Smooth muscle cell (in vitro differentiated cells): ENCODE results near the gene UCP2. TPM values are rescaled to one million over a fixed set of nuclear protein-coding genes. Genes with fewer than 3 reads are reported as not detected.

Experiments used
- DNase-seq: peaks from one replicate; lab custom pipeline; 2025; ENCODE audit not compliant: unreplicated experiment; lab: John Stamatoyannopoulos, UW
- H2AFZ ChIP-seq: fragments of 200-600 bp; sonication (generic); 2 replicates; pipeline ENCODE4 v1.6.0; 2016; ENCODE audit warnings: antibody characterized with exemption, low read depth, mild to moderate bottlenecking
- H3F3A ChIP-seq: fragments of 200-600 bp; sonication (generic); 2 replicates; pipeline ENCODE4 v1.6.0; 2017; ENCODE audit warnings: antibody characterized with exemption, low read depth
- H3K27ac ChIP-seq: fragments of 200-600 bp; sonication (generic); 2 replicates; pipeline ENCODE4 v1.5.1; 2016; ENCODE audit warnings: low read depth, mild to moderate bottlenecking
- H3K27me3 ChIP-seq: fragments of 200-600 bp; sonication (generic); 2 replicates; pipeline ENCODE4 v1.6.1; 2016; ENCODE audit warnings: low read depth, mild to moderate bottlenecking
- H3K36me3 ChIP-seq: fragments of 200-600 bp; sonication (generic); 2 replicates; pipeline ENCODE4 v1.5.1; 2016; ENCODE audit warnings: low read depth
- H3K4me1 ChIP-seq: fragments of 200-600 bp; sonication (generic); 2 replicates; pipeline ENCODE4 v1.5.1; 2016; ENCODE audit warnings: low read depth
- H3K4me2 ChIP-seq: fragments of 200-600 bp; sonication (generic); 2 replicates; pipeline ENCODE4 v1.6.0; 2016; ENCODE audit warnings: mild to moderate bottlenecking
- H3K4me3 ChIP-seq: fragments of 200-600 bp; sonication (generic); 2 replicates; pipeline ENCODE4 v1.5.1; 2016; ENCODE audit warnings: mild to moderate bottlenecking
- H3K79me2 ChIP-seq: fragments of 200-600 bp; sonication (generic); 2 replicates; pipeline ENCODE4 v1.6.0; 2016; ENCODE audit warnings: low read depth, mild to moderate bottlenecking
- H3K9ac ChIP-seq: fragments of 200-600 bp; sonication (generic); 2 replicates; pipeline ENCODE4 v1.6.0; 2016; ENCODE audit warnings: low read depth
- H3K9me3 ChIP-seq: fragments of 200-600 bp; sonication (generic); replicated peaks from 2 replicates; pipeline ENCODE4 v1.5.1; 2016; ENCODE audit warnings: low read depth
- H4K20me1 ChIP-seq: fragments of 200-600 bp; sonication (generic); 2 replicates; pipeline ENCODE4 v1.6.0; 2016; ENCODE audit warnings: low read depth
- CTCF ChIP-seq: fragments of 200-600 bp; sonication (generic); IDR thresholded peaks from 2 replicates; pipeline ENCODE4 v1.5.1; 2017; ENCODE audit warnings: borderline replicate concordance, mild to moderate bottlenecking, antibody characterized with exemption; ENCODE audit not compliant: insufficient read depth, poor library complexity, severe bottlenecking
- WGBS: methylation state at CpG from one replicate; pipeline ENCODE4 v1.1.7; 2016; ENCODE audit warnings: low lambda C conversion rate; 5-methylcytosine and 5-hydroxymethylcytosine counted together
- polyA plus RNA-seq: library from polyadenylated mRNA; unstranded; fragments of >200 nt; fragmentation: Nextera tagmentation; extraction: Ambion mirVana; gene quantifications from 2 replicates; pipeline ENCODE4 v1.2.1, GENCODE V29; 2016
- total RNA-seq: library from RNA; depleted of rRNA; stranded (reverse); fragments of >200 nt; gene quantifications from 2 replicates; pipeline ENCODE4 v1.2.3, GENCODE V29; 2014

The UCP2 gene
- total and polyA plus RNA-seq, 2 experiments from 2014 or later: 0.67 to 8.2 TPM

- no peaks in the 10 kb centered on the region for H4K20me1 ChIP-seq
- whole genome bisulfite sequencing: 96% methylated on average over 7 of the region's 7 CpGs
- no peaks in the 10 kb centered on the region for H3F3A ChIP-seq
- H3K4me1 ChIP-seq: no peaks in the 10 kb centered on the region
- H3K36me3 ChIP-seq: no peaks in the 10 kb centered on the region
- H3K9me3 ChIP-seq: no peaks in the 10 kb centered on the region
- no peak overlapping the region for H3K4me2 ChIP-seq
- no peak overlapping the region for H3K27ac ChIP-seq
- no peak overlapping the region for H3K9ac ChIP-seq
- no peaks in the 10 kb centered on the region for H3K27me3 ChIP-seq
- H3K4me3 ChIP-seq: no peak overlapping the region
- DNase-seq: no peak
- no peak overlapping the region for H2AFZ ChIP-seq
- no peaks in the 10 kb centered on the region for H3K79me2 ChIP-seq
- no peak for TF ChIP-seq CTCF
Measured at GRCh38 chr11:73932781-73933180, 49.9 kb downstream of the UCP2 start.

GRCh38 chr11:73931951-73932350 is 50.7 kb downstream of the UCP2 start:
- Histone ChIP-seq H3K4me2 (no peak overlapping the region), H4K20me1 (no peaks in the 10 kb centered on the region), H3K9ac (no peak overlapping the region), H3F3A (no peaks in the 10 kb centered on the region), H3K4me3 (no peak overlapping the region), H3K79me2 (no peaks in the 10 kb centered on the region), H3K27me3 (no peaks in the 10 kb centered on the region), H3K9me3 (no peaks in the 10 kb centered on the region), H3K27ac (no peak overlapping the region), H2AFZ (no peak overlapping the region), H3K36me3 (peaks cover 3% of the 10 kb centered on the region), H3K4me1 (no peaks in the 10 kb centered on the region)
- no peak for DNase-seq
- no peak for TF ChIP-seq CTCF
- WGBS: 97% methylated on average over 6 of the region's 6 CpGs

- H3F3A ChIP-seq: no peaks in the 10 kb centered on the region
- no peaks in the 10 kb centered on the region for H4K20me1 ChIP-seq
- DNase-seq: no peak
- no peak overlapping the region for H3K27ac ChIP-seq
- H3K4me2 ChIP-seq: no peak overlapping the region
- no peaks in the 10 kb centered on the region for H3K9me3 ChIP-seq
- no peaks in the 10 kb centered on the region for H3K4me1 ChIP-seq
- peak; percentile 28 for TF ChIP-seq CTCF
- no peak overlapping the region for H2AFZ ChIP-seq
- no peak overlapping the region for H3K9ac ChIP-seq
- no peaks in the 10 kb centered on the region for H3K27me3 ChIP-seq
- H3K79me2 ChIP-seq: no peaks in the 10 kb centered on the region
- peaks cover 3% of the 10 kb centered on the region for H3K36me3 ChIP-seq
- WGBS: 72% methylated on average over 7 of the region's 7 CpGs
- no peak overlapping the region for H3K4me3 ChIP-seq
Measured at GRCh38 chr11:73931039-73931645, 51.5 kb downstream of the UCP2 start.

GRCh38 chr11:73929388-73929787 is 53.3 kb downstream of the UCP2 start:
- no peak for DNase-seq
- peaks cover 3% of the 10 kb centered on the region for H3K36me3 ChIP-seq
- no peaks in the 10 kb centered on the region for H3K4me1 ChIP-seq
- H3K27ac ChIP-seq: no peak overlapping the region
- no peaks in the 10 kb centered on the region for H4K20me1 ChIP-seq
- H3K79me2 ChIP-seq: no peaks in the 10 kb centered on the region
- no peak for TF ChIP-seq CTCF
- no peaks in the 10 kb centered on the region for H3K27me3 ChIP-seq
- H3K4me3 ChIP-seq: no peak overlapping the region
- no peaks in the 10 kb centered on the region for H3F3A ChIP-seq
- H2AFZ ChIP-seq: no peak overlapping the region
- H3K4me2 ChIP-seq: no peak overlapping the region
- 95% methylated on average over 2 of the region's 2 CpGs for WGBS
- no peaks in the 10 kb centered on the region for H3K9me3 ChIP-seq
- no peak overlapping the region for H3K9ac ChIP-seq
